Ecto neural progenitor cell (in vitro differentiated cells): ENCODE results near the gene CMSS1.
"Not testable (repeated sequence)": the region's sequence is repeated elsewhere in the genome, so short reads cannot be mapped to it uniquely, and the experiment has no call there.

Experiments
- DNase-seq: peaks from one replicate; pipeline ENCODE4 v3.0.0-alpha.2; 2018; ENCODE audit warnings: low spot score

Gene CMSS1

GRCh38 chr3:100083209-100083608 is 265.5 kb downstream of the CMSS1 start:
- no peak for DNase-seq

- no peak for DNase-seq
Observed at GRCh38 chr3:100084100-100084806, 266.6 kb downstream of the CMSS1 start.

GRCh38 chr3:100086401-100086800 is 268.7 kb downstream of the CMSS1 start:
- no peak for DNase-seq

- DNase-seq, result no peak
Observed at GRCh38 chr3:100087198-100087597, 269.5 kb downstream of the CMSS1 start.

- DNase-seq, result no peak
Observed at GRCh38 chr3:100088735-100089368, 271.2 kb downstream of the CMSS1 start.

GRCh38 chr3:100089812-100090668 is 272.4 kb downstream of the CMSS1 start:
- no peak for DNase-seq

- DNase-seq, result no peak
Observed at GRCh38 chr3:100090669-100091005, 273.0 kb downstream of the CMSS1 start.

- no peak for DNase-seq
Observed at GRCh38 chr3:100093831-100094230, 276.2 kb downstream of the CMSS1 start.

- not testable (repeated sequence) for DNase-seq
Observed at GRCh38 chr3:100096286-100096685, 278.6 kb downstream of the CMSS1 start.

GRCh38 chr3:100096866-100097265 is 279.2 kb downstream of the CMSS1 start:
- DNase-seq, result no peak

GRCh38 chr3:100097919-100098783 is 280.5 kb downstream of the CMSS1 start:
- DNase-seq, result no peak

GRCh38 chr3:100098784-100099070 is 281.1 kb downstream of the CMSS1 start:
- DNase-seq, result no peak

- no peak for DNase-seq
Observed at GRCh38 chr3:100099621-100100020, 282.0 kb downstream of the CMSS1 start.

GRCh38 chr3:100100425-100100824 is 282.8 kb downstream of the CMSS1 start:
- no peak for DNase-seq

GRCh38 chr3:100102757-100103156 is 285.1 kb downstream of the CMSS1 start:
- DNase-seq, result no peak

- no peak for DNase-seq
Observed at GRCh38 chr3:100103558-100104441, 286.1 kb downstream of the CMSS1 start.

- DNase-seq, result no peak
Observed at GRCh38 chr3:100104442-100104798, 286.8 kb downstream of the CMSS1 start.

GRCh38 chr3:100104817-100105413 is 287.3 kb downstream of the CMSS1 start:
- no peak for DNase-seq

GRCh38 chr3:100105501-100105900 is 287.8 kb downstream of the CMSS1 start:
- no peak for DNase-seq

GRCh38 chr3:100106094-100106493 is 288.4 kb downstream of the CMSS1 start:
- no peak for DNase-seq
